Choroid plexus epithelial cell (primary cell): ENCODE data around the gene EIF5A2.

Experiments
- DNase-seq: peaks from one replicate; pipeline ENCODE4 v3.0.0-alpha.2; 2010; ENCODE audit warnings: low read depth
- H3K4me3 ChIP-seq: 2 replicates; pipeline ENCODE4 v1.5.1; 2011; ENCODE audit warnings: low read depth, mild to moderate bottlenecking, control low read depth, low read length, moderate library complexity
- TF ChIP-seq, protein P1 (sequence below): conservative IDR thresholded peaks from 2 replicates; pipeline ENCODE4 v1.5.1; 2011; ENCODE audit warnings: low read depth, mild to moderate bottlenecking, control low read depth, inconsistent platforms, low read length, moderate library complexity

EIF5A2 gene

GRCh38 chr3:170910542-170910941 is 2.1 kb upstream of the EIF5A2 start:
- TF ChIP-seq, protein P1, sequence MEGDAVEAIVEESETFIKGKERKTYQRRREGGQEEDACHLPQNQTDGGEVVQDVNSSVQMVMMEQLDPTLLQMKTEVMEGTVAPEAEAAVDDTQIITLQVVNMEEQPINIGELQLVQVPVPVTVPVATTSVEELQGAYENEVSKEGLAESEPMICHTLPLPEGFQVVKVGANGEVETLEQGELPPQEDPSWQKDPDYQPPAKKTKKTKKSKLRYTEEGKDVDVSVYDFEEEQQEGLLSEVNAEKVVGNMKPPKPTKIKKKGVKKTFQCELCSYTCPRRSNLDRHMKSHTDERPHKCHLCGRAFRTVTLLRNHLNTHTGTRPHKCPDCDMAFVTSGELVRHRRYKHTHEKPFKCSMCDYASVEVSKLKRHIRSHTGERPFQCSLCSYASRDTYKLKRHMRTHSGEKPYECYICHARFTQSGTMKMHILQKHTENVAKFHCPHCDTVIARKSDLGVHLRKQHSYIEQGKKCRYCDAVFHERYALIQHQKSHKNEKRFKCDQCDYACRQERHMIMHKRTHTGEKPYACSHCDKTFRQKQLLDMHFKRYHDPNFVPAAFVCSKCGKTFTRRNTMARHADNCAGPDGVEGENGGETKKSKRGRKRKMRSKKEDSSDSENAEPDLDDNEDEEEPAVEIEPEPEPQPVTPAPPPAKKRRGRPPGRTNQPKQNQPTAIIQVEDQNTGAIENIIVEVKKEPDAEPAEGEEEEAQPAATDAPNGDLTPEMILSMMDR: no peak

GRCh38 chr3:170909129-170909903 is 879 bp upstream of the EIF5A2 start:
- DNase-seq: peak; percentile 96
- no peak overlapping the region for H3K4me3 ChIP-seq
- TF ChIP-seq, protein P1: no peak

More at GRCh38 chr3:170910542-170910941, 2.1 kb upstream of the EIF5A2 start:
- DNase-seq: no peak
- no peak overlapping the region for H3K4me3 ChIP-seq

DNA sequence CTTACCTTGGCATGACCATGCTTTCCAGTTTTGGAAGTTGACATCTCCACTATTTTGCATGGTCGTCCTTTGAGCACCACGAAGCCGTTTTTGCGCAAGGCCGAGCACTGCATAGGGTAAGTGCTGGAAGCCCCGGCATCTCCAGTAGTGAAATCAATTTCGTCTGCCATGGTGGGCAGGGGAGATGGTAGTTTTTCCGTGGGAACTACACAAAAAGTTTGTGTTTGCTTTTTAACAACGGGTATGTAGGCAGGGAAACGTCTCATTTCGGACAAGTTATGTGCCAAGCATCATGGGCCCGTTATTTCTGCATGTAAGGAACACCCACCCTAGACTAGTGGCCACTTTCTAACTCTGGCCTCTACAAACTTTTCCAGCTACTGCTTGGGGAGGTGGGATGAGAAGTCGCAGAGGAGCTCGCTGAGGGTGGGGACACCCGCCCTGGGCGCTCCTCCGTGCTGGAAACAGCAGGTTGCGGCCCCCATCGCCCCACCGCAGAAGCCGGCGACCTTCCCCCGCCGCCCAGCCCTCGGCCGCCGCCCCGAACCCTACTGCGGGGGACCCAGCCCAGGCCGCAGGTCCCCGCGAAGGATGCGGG is 701 bp downstream of the EIF5A2 start:
- peak; percentile 44 for DNase-seq

DNA sequence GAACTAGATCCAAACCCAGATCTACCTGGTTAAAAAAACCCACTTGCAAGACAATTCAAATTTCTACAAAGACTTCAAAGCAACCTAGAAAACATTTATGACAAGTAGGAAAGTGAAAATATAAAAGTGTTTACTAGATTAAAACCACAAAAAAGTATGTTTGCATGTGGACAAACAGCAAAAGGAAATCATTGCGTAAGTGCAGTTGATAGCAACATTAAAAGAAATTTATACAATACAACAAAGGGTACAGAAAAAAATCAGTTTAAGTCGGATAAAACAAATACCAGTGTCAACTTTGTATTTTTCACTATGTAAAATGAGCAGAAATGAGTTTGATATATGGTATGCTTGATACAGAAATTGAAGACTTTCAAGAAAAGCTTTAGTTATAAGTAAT is 2.6 kb downstream of the EIF5A2 start:
- TF ChIP-seq, protein P1: no peak
- H3K4me3 ChIP-seq: no peak overlapping the region

More for the DNA sequence above, 701 bp downstream of the EIF5A2 start:
- peak overlapping the region; percentile 80 for H3K4me3 ChIP-seq
- TF ChIP-seq, protein P1: no peak

DNA sequence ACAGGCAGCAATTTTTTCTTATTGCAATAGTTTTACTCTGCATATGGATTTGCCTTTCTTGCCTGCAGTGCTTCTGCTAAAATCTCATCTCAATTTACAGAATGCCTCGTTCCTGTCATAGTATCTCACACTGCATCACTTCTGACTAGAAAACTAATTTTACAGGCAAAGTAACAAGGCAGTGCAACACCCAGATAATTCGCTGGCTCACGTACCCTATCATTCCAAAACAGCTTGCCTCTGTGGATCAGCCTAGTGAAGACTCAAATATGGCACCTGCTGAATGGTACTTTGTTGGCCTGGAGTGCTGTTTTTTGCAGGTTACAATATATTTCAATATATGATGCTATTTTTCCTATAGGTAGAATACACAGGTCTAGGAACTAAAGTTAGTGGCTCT is 5.3 kb downstream of the EIF5A2 start:
- TF ChIP-seq, protein P1: no peak
- DNase-seq: no peak
- H3K4me3 ChIP-seq: no peak overlapping the region

More for the DNA sequence above, 2.6 kb downstream of the EIF5A2 start:
- no peak for DNase-seq

GRCh38 chr3:170899455-170899854 is 9.0 kb downstream of the EIF5A2 start:
- TF ChIP-seq, protein P1: no peak
- no peak for DNase-seq
- H3K4me3 ChIP-seq: no peak overlapping the region
